Astrocyte of the hippocampus (primary cell): Measurements from ENCODE around the gene DPP7.

ENCODE experiments used
- DNase-seq: peaks from one replicate; pipeline ENCODE4 v3.0.0; 2011; ENCODE audit warnings: low read depth, low spot score

Gene DPP7

GRCh38 chr9:137088121-137088520 lies 26.4 kb downstream of the DPP7 start:
- no peak for DNase-seq

GRCh38 chr9:137087409-137087925 lies 27.1 kb downstream of the DPP7 start:
- DNase-seq: no peak

DNA sequence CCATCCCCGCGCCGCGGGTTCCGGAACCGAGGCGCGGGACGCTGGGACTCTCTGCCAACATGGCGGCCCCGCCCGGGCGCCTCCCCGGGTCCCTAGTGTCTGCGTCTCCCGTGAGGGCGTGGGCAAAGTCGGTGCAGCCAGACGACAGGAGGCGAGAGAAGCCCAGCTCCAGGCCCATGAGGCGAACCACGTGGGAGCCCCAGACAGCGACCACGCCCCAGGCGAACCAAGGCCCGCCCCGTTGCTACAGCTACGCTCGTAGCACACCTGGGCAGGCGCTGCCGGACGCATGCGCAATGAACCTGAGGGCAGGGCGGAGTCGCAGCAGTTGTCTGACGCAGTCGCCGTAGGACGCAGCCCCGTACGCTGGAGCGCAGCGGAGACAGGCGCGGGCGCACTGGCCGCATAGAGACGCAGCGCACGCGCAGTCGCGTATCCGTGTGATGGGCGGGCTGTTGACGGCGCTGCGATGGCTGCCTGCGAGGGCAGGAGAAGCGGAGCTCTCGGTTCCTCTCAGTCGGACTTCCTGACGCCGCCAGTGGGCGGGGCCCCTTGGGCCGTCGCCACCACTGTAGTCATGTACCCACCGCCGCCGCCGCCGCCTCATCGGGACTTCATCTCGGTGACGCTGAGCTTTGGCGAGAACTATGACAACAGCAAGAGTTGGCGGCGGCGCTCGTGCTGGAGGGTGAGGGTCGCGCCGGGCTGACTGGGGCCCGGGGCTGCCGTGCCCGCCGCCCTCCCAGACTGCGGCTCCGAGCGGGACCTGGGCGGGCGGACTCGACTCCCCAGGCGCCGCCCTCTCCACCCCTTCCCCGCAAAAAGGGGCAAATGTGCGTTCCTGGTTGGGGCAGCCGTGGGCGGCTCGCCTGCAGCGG lies 27.8 kb downstream of the DPP7 start, which contains the start of gene MAN1B1:
Gene MAN1B1 (plus strand): TSS at position 455 of the 878 bp plus-strand sequence. CDS start 15 bp downstream, at position 470.
- peak; percentile 100 for DNase-seq

- DNase-seq: peak; percentile 55
Observed at GRCh38 chr9:137085920-137086530, 28.5 kb downstream of the DPP7 start.

DNA sequence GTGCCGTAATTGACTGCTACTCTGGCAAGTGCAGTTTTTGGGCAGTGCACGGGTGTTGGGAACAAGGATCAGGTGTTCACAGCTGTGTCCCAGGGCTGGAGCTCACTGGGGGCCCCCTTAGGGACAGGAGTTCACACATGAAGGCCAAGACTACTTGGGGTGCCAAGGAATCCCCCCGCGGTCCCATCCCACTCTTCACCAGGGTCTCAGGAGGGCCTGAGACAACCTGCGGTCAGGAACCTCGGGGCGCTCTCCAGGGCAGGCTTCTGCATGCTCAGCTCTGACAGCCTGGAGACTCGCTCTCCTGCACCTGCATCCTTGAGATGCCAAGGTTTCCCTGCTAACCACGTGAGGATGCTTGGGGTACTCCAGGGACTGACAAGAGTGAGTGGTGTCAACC lies 30.0 kb downstream of the DPP7 start:
- DNase-seq: no peak

DNA sequence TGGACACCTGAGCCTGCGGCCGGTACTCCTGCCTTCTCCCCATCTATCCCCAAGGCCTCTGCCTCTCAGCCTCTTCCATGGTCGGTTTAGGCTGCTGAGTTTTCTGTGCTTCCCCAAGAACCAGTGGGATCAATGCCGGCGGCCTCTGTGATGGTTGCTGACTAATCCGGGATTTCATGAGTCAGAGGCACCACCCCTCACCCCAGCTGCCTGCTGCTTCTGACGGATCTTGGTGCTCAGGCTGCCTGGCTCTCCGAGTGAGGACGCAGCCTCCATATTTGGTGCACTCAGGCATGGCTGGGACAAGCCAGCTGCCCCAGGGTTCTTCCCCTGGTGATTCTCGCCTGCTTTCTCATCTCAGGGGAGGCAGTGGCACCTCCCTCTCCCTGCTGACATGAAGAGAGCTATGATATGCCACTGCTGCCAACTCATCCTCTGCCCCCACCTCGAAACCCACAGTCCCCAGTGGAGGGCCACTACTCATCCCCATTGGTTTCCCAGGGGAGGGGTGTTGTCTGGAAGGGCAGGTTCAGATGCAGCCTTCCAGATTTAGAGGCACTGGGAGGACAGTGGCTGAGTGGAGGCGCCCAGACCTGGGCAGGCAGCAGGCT lies 31.0 kb downstream of the DPP7 start:
- DNase-seq: peak; percentile 97

DNA sequence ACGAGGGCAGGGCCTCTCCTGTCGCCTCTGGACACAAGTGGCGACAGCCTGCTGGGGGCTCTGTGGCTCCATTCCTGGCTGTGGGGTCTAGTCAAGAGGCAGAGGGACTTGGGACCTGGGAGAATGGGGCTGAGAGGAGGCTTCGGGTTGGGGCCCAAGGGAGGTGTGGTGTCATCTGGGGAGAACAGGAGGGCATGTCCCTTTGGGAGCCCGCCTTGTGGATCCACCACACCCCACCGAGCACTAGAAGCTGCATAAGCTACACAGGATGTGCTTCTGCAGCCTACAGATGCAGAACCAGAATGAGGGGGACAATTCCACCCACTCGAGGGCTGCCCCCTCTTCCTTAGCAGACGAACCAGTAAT lies 31.6 kb downstream of the DPP7 start:
- no peak for DNase-seq

DNA sequence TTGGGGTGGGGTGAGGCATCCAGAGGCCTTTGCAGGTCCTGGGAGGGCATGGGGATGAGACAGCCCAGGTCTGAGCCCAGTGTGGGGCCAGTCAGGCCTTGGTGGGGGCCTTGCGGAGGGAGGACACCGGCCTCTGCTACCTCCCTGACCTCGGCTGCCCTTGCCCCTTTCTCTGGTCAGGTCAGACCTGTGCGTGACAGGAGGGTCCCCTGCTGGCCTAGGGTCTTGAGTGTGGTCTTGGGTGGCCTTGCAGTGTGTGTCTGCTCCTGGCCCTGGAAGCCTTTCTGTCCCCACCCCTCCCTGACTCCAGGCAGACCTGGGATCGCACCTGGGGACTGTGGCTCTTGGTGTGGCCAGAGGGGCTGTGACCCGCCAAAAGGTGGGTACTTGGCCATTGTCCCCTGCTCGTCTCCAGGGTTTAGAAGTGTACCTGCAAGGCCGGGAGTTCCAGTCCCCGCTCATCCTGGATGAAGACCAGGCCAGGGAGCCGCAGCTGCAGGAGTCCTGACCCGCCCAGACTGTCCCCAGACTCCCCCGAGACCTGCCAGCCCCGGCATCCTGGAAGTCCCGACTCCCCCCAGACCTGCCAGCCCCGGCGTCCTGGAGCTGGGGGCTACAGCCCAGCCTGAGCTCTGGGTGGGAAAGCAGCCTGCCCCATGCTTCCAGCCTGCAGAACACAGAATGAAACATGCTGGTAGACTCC lies 32.2 kb downstream of the DPP7 start:
- DNase-seq: no peak

DNA sequence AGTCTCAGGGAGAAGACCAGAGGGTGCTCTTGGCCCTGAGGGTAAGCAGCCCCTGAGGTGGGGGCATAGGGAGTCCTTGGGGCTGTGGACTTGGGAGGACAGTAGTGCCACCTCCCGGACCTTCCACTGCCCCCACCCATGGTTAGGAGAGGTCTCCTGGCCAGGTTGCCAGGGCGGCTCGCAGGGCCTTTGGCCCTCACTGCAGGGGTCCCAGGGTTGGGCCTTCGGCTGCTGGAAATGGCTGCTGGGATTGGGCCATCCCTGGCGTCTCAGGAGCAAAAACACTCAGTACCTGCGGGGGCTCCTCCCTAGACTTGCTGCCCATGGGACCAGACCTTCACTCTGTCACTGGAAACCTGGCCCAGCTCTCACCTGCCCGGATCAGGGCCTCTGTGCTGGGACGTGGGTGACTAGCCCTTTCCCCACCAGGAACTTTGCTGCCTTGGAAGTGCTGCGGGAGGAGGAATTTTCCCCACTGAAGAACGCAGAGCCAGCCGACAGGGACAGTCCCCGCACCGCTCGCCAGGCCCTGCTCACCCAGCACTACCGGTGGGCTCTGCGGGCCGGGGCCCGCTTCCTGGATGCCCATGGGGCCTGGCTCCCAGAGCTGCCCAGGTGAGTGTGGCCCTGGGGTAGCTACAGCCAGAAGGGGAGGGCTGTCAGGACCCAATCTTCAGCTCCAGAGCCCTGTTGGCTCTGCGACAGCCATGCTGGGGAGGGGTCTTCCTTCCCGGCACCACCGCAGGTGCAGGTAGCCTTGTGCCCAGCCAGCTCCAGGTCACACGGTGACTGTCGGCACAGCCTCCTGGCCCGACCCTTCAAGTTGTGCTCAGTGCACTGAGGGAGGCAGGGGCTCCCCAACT lies 34.0 kb downstream of the DPP7 start:
- DNase-seq: no peak

DNA sequence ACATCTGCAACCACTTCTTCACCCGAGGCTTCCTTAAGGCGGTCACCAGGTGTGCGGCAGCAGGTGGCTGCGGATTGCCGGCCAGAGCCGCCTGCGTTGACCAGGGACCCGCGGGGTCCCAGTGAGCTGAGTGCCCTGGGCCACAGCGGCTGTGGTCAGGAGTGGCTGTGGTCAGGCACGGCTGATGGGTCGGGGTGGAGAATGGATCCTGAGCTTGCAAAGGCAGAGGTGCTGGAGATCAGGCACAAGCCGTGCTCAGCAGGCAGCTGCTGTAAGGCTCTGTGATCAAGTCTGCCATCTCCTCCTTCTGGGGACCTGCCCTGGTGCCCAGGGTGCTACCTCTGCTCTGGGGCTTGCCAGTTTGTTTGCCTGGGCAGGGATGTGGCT lies 35.1 kb downstream of the DPP7 start:
- no peak for DNase-seq

DNA sequence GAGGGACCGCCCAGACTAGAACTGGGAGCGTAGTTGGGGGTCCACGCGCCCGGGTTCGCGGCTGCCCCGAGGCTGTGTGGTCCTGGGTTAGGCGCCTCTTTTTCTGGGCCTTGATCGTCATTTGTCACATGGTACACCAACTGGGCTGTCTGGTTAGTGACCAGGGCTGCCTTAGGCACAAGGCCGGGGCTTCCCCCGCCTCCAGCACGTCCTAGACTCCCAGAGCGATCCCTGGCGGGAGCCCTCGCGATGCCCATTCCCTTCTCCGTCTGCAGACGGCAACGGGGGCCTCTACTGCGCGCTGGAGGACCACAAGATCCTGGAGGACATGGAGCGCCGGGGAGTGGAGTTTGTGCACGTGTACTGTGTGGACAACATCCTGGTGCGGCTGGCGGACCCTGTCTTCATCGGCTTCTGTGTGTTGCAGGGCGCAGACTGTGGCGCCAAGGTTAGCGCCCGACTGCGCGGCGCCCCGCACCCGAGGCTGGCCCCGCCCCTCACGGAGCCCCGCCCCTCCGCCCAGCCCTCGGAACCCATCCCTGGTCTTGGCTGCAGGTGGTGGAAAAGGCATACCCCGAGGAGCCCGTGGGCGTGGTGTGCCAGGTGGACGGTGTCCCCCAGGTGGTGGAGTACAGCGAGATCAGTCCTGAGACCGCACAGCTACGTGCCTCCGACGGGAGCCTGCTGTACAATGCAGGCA lies 35.7 kb downstream of the DPP7 start:
- DNase-seq: no peak

DNA sequence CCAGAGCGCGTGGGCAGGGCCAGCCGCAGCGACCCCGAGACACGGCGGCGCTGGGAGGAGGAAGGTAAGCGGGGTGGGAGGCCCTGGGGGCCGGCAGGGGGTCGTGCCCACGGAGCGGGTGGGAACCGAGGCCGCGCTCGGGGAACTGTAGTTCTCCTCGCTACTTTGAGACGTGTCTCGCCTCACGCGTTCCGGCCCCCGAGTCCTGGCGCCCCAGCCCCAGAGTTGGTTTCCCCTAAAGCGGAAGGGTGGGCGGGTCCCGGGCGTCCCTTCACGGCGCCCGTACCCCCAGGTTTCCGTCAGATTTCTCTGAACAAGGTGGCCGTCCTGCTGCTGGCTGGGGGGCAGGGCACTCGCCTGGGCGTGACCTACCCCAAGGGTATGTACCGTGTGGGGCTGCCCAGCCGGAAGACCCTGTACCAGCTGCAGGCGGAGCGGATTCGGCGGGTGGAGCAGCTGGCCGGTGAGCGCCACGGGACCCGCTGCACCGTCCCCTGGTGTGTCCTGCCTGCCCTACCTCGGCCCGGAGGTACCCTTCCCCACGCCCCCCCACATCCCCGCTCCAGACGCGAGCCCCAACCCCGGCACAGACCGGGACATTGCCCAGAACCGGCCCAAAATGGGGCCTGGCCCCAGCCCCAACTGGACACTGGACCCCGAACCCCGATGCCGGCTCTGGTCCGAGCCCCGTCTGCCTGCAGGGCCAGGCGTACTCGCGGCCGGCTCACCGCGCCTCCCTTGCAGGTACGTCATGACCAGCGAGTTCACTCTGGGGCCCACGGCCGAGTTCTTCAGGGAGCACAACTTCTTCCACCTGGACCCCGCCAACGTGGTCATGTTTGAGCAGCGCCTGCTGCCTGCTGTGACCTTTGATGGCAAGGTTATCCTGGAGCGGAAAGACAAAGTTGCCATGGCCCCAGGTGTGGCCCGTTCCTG lies 36.5 kb downstream of the DPP7 start:
- peak; percentile 19 for DNase-seq

- DNase-seq: peak; percentile 72
Observed at GRCh38 chr9:137077010-137077747, 37.4 kb downstream of the DPP7 start, which contains the start of gene UAP1L1. Gene UAP1L1, plus strand, starts transcription at chr9:137077517. Its CDS starts 16 bp downstream, at chr9:137077533.

- DNase-seq: no peak
Observed at GRCh38 chr9:137076636-137077009, 37.9 kb downstream of the DPP7 start.

DNA sequence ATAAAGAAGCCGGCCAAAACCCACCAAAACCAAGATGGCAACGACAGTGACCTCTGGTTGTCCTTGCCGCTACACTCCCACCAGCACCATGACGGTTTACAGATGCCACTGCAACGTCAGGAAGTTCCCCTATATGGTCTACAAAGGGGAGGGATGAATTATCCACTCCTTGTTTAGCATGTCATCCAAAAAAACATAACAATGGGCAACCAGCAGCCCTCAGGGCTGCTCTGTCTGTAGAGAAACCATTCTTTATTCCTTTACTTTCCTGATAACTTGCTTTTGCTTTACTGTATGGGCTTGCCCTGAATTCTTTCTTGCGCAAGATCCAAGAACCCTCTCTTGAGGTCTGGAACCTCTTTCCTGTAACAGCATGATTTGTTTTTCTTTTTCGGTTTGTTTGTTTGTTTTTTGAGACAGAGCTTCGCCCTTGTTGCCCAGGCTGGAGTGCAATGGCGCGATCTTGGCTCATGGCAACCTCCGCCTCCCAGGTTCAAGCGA lies 39.2 kb downstream of the DPP7 start:
- DNase-seq: no peak

GRCh38 chr9:137074657-137075274 lies 39.8 kb downstream of the DPP7 start:
- DNase-seq: no peak

DNA sequence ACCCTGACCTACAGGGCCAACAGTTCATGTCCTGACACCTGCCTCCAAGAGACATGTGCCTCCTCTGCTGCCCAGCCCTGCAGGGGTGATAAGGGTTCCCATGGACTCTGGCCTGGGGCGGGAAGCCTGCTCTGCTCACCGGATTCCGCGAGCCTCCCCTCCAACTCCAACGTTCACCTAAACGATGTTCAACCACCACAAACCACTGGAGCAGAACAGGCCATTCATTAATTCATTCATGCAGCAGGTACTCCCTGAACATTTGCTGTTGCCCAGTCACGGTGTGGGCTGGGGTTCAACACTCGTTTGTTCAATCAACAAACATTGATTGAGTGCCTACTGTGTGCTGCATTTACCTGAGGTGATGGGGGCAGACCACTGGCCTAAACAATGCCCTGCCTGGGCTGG lies 40.5 kb downstream of the DPP7 start:
- DNase-seq: no peak

DNA sequence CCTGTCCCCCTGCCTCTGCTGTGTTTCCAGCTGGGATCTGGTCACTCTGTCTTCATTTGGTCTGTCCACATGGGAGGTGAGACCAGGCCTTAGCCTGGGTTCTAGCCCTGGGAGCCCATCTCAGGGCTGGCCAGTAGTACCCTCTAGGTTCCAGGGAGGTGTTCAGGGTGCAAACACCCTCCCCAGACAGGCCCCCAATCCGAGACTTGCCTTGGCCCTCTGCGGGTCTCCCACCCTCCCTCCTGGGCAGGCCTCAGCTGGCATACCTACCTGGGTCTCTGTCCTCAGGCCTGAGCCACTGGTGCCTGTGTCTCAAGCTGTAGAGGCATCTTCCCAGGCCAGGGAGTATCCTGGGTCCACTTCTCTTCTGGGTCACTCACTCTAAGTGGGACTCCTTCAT lies 43.3 kb downstream of the DPP7 start:
- no peak for DNase-seq
